ENCODE measurements around the gene AMOT.

The AMOT gene

GRCh38 chrX:112736310-112736709, 104.3 kb downstream of the AMOT start:
- no peak for DNase-seq

GRCh38 chrX:112735147-112735546, 105.5 kb downstream of the AMOT start:
- DNase-seq, result no peak

GRCh38 chrX:112734290-112734689, 106.3 kb downstream of the AMOT start:
- no peak for DNase-seq

GRCh38 chrX:112731793-112732192, 108.8 kb downstream of the AMOT start:
- DNase-seq, result no peak
